Gastroesophageal sphincter (tissue), 4 donors: ENCODE results near the gene HOXC12. TPM values are rescaled to one million over a fixed set of nuclear protein-coding genes. Genes with fewer than 3 reads are reported as not detected.

Experiments
- ATAC-seq: fragments of 150-250 bp; one replicate; pipeline ENCODE4 v1.9.1; 2016; ENCODE audit warnings: mild to moderate bottlenecking, moderate library complexity
- H3K27ac ChIP-seq, 4 donors: fragments of 200-600 bp; sonication (generic) in 3 of 4; 1 replicate in 3 of 4; 2 replicates in 1 of 4; pipeline ENCODE4 v1.5.1; 2016 to 2019
- H3K27me3 ChIP-seq: fragments of 200-600 bp; sonication (generic); one replicate; pipeline ENCODE4 v1.5.1; 2019
- H3K36me3 ChIP-seq, 2 donors: fragments of 200-600 bp; sonication (generic); one replicate each; pipeline ENCODE4 v1.5.1; 2019; ENCODE audit warnings: control low read depth in 1 of 2
- H3K4me1 ChIP-seq, 3 donors: fragments of 200-600 bp; sonication (generic); 1 replicate in 2 of 3; 2 replicates in 1 of 3; pipeline ENCODE4 v1.5.1; 2016 to 2019; ENCODE audit warnings: control low read depth in 2 of 3
- H3K4me3 ChIP-seq, 2 donors: fragments of 200-600 bp; sonication (generic); one replicate each; pipeline ENCODE4 v1.5.1; 2019; ENCODE audit warnings: mild to moderate bottlenecking in 1 of 2, moderate library complexity in 1 of 2
- H3K9me3 ChIP-seq, 3 donors: fragments of 200-600 bp; sonication (generic); one replicate each; pipeline ENCODE4 v1.5.1; 2017 to 2019; ENCODE audit warnings: control low read depth in 2 of 3
- CTCF ChIP-seq, 4 experiments: fragments of 200-600 bp in 2 of 4; fragments of 450-650 bp in 2 of 4; sonication (generic) in 1 of 4; IDR thresholded peaks; one replicate each; pipeline ENCODE4 v1.5.1; 2017 to 2019; ENCODE audit warnings: antibody characterized with exemption in 4 of 4, mild to moderate bottlenecking in 2 of 4, moderate library complexity in 2 of 4
- EP300 ChIP-seq: sonication (generic); formaldehyde crosslinking; IDR thresholded peaks from one replicate; pipeline ENCODE4 v1.6.1; 2017; ENCODE audit warnings: antibody characterized with exemption, mild to moderate bottlenecking
- POLR2A ChIP-seq, 2 donors: fragments of 450-650 bp; IDR thresholded peaks; one replicate each; pipeline ENCODE4 v1.6.1; 2017; ENCODE audit warnings: antibody characterized with exemption in 2 of 2, mild to moderate bottlenecking in 2 of 2, moderate library complexity in 1 of 2
- POLR2AphosphoS5 ChIP-seq: sonication (generic); formaldehyde crosslinking; IDR thresholded peaks from one replicate; pipeline ENCODE4 v1.6.1; 2017; ENCODE audit warnings: antibody characterized with exemption
- WGBS, 2 donors: methylation state at CpG; one replicate each; pipeline ENCODE4 v1.1.5; 2018; ENCODE audit warnings: low coverage in 1 of 2; 5-methylcytosine and 5-hydroxymethylcytosine counted together
- total RNA-seq, 4 donors: library from RNA; depleted of rRNA; stranded (reverse); fragments of >200 nt; gene quantifications; one replicate each; pipeline ENCODE4 v1.1.0, GENCODE V29; 2016

Gene HOXC12
- total RNA-seq, 4 donors from 2014 or later, result not detected

- H3K27me3 ChIP-seq, result peaks cover 100% of the 10 kb centered on the region
- no peak for TF ChIP-seq POLR2A (IDR thresholded peaks at IDR 0.05)
- no peak for TF ChIP-seq CTCF (IDR thresholded peaks at IDR 0.05)
- TF ChIP-seq EP300, result no peak
- TF ChIP-seq POLR2AphosphoS5, result no peak
- peaks cover 0 to 23% (median 11%) of the 10 kb centered on the region in 3 donors for H3K4me1 ChIP-seq
- no peak overlapping the region for H3K27ac ChIP-seq
- H3K4me3 ChIP-seq, result no peak overlapping the region
- no peak for ATAC-seq
- no peaks in the 10 kb centered on the region for H3K36me3 ChIP-seq
- no peaks in the 10 kb centered on the region for H3K9me3 ChIP-seq
Measured at GRCh38 chr12:53941187-53941586, 13.5 kb upstream of the HOXC12 start.

GRCh38 chr12:53941750-53942149 is 13.0 kb upstream of the HOXC12 start:
- Histone ChIP-seq H3K36me3 (no peaks in the 10 kb centered on the region), H3K27ac (no peak overlapping the region), H3K9me3 (no peaks in the 10 kb centered on the region), H3K4me1 (peaks cover 0 to 22% (median 11%) of the 10 kb centered on the region in 3 donors), H3K4me3 (no peak overlapping the region), H3K27me3 (peaks cover 100% of the 10 kb centered on the region)
- ATAC-seq, result no peak
- WGBS, 2 donors, result 17 to 20% methylated on average over 5 of the region's 5 CpGs
- TF ChIP-seq POLR2A (IDR thresholded peaks at IDR 0.05) (no peak), POLR2AphosphoS5 (no peak), CTCF (IDR thresholded peaks at IDR 0.05) (no peak), EP300 (no peak)

GRCh38 chr12:53942467-53942997 is 12.2 kb upstream of the HOXC12 start:
- no peak overlapping the region for H3K27ac ChIP-seq
- no peak overlapping the region for H3K4me3 ChIP-seq
- no peak for ATAC-seq
- H3K36me3 ChIP-seq, result no peaks in the 10 kb centered on the region
- no peaks in the 10 kb centered on the region for H3K9me3 ChIP-seq
- peaks cover 0 to 22% (median 11%) of the 10 kb centered on the region in 3 donors for H3K4me1 ChIP-seq
- no peak for TF ChIP-seq EP300
- TF ChIP-seq CTCF (IDR thresholded peaks at IDR 0.05), result no peak
- no peak for TF ChIP-seq POLR2A (IDR thresholded peaks at IDR 0.05)
- TF ChIP-seq POLR2AphosphoS5, result no peak
- 28 to 30% methylated on average over 2 of the region's 2 CpGs for WGBS, 2 donors
- peaks cover 100% of the 10 kb centered on the region for H3K27me3 ChIP-seq

GRCh38 chr12:53944209-53944608 is 10.5 kb upstream of the HOXC12 start:
- WGBS, 2 donors, result 0 to 43% methylated on average over 1 to 2 of the region's 4 CpGs
- no peak for ATAC-seq
- H3K27me3 ChIP-seq, result peaks cover 100% of the 10 kb centered on the region

More at GRCh38 chr12:53944209-53944608, 10.5 kb upstream of the HOXC12 start:
- Histone ChIP-seq H3K4me3 (no peak overlapping the region), H3K27ac (no peak overlapping the region), H3K4me1 (peaks cover 0 to 8% (median 4%) of the 10 kb centered on the region in 3 donors), H3K9me3 (no peaks in the 10 kb centered on the region), H3K36me3 (no peaks in the 10 kb centered on the region)
- no peak for TF ChIP-seq POLR2A (IDR thresholded peaks at IDR 0.05)
- TF ChIP-seq EP300, result no peak
- TF ChIP-seq CTCF (IDR thresholded peaks at IDR 0.05), result no peak
- TF ChIP-seq POLR2AphosphoS5, result no peak
